Smooth muscle cell (in vitro differentiated cells): Measurements from ENCODE around the gene RIBC2. TPM values are rescaled to one million over a fixed set of nuclear protein-coding genes. Genes with fewer than 3 reads are reported as not detected.
A peak's percentile ranks its signal among the peaks of the same experiment; 100 is the strongest.

Experiments
- DNase-seq: peaks from one replicate; lab custom pipeline; 2025; ENCODE audit not compliant: unreplicated experiment; lab: John Stamatoyannopoulos, UW
- H2AFZ ChIP-seq: fragments of 200-600 bp; sonication (generic); 2 replicates; pipeline ENCODE4 v1.6.0; 2016; ENCODE audit warnings: antibody characterized with exemption, low read depth, mild to moderate bottlenecking
- H3F3A ChIP-seq: fragments of 200-600 bp; sonication (generic); 2 replicates; pipeline ENCODE4 v1.6.0; 2017; ENCODE audit warnings: antibody characterized with exemption, low read depth
- H3K27ac ChIP-seq: fragments of 200-600 bp; sonication (generic); 2 replicates; pipeline ENCODE4 v1.5.1; 2016; ENCODE audit warnings: low read depth, mild to moderate bottlenecking
- H3K27me3 ChIP-seq: fragments of 200-600 bp; sonication (generic); 2 replicates; pipeline ENCODE4 v1.6.1; 2016; ENCODE audit warnings: low read depth, mild to moderate bottlenecking
- H3K36me3 ChIP-seq: fragments of 200-600 bp; sonication (generic); 2 replicates; pipeline ENCODE4 v1.5.1; 2016; ENCODE audit warnings: low read depth
- H3K4me1 ChIP-seq: fragments of 200-600 bp; sonication (generic); 2 replicates; pipeline ENCODE4 v1.5.1; 2016; ENCODE audit warnings: low read depth
- H3K4me2 ChIP-seq: fragments of 200-600 bp; sonication (generic); 2 replicates; pipeline ENCODE4 v1.6.0; 2016; ENCODE audit warnings: mild to moderate bottlenecking
- H3K4me3 ChIP-seq: fragments of 200-600 bp; sonication (generic); 2 replicates; pipeline ENCODE4 v1.5.1; 2016; ENCODE audit warnings: mild to moderate bottlenecking
- H3K79me2 ChIP-seq: fragments of 200-600 bp; sonication (generic); 2 replicates; pipeline ENCODE4 v1.6.0; 2016; ENCODE audit warnings: low read depth, mild to moderate bottlenecking
- H3K9ac ChIP-seq: fragments of 200-600 bp; sonication (generic); 2 replicates; pipeline ENCODE4 v1.6.0; 2016; ENCODE audit warnings: low read depth
- H3K9me3 ChIP-seq: fragments of 200-600 bp; sonication (generic); replicated peaks from 2 replicates; pipeline ENCODE4 v1.5.1; 2016; ENCODE audit warnings: low read depth
- H4K20me1 ChIP-seq: fragments of 200-600 bp; sonication (generic); 2 replicates; pipeline ENCODE4 v1.6.0; 2016; ENCODE audit warnings: low read depth
- WGBS: methylation state at CpG from one replicate; pipeline ENCODE4 v1.1.7; 2016; ENCODE audit warnings: low lambda C conversion rate; 5-methylcytosine and 5-hydroxymethylcytosine counted together
- polyA plus RNA-seq: library from polyadenylated mRNA; unstranded; fragments of >200 nt; fragmentation: Nextera tagmentation; extraction: Ambion mirVana; gene quantifications from 2 replicates; pipeline ENCODE4 v1.2.1, GENCODE V29; 2016
- total RNA-seq: library from RNA; depleted of rRNA; stranded (reverse); fragments of >200 nt; gene quantifications from 2 replicates; pipeline ENCODE4 v1.2.3, GENCODE V29; 2014
- TF ChIP-seq, protein P1 (sequence below): fragments of 200-600 bp; sonication (generic); IDR thresholded peaks from 2 replicates; pipeline ENCODE4 v1.5.1; 2017; ENCODE audit warnings: borderline replicate concordance, mild to moderate bottlenecking, antibody characterized with exemption; ENCODE audit not compliant: insufficient read depth, poor library complexity, severe bottlenecking

The RIBC2 gene
- total and polyA plus RNA-seq, 2 experiments from 2014 or later: 1.6 to 2.6 TPM

DNA sequence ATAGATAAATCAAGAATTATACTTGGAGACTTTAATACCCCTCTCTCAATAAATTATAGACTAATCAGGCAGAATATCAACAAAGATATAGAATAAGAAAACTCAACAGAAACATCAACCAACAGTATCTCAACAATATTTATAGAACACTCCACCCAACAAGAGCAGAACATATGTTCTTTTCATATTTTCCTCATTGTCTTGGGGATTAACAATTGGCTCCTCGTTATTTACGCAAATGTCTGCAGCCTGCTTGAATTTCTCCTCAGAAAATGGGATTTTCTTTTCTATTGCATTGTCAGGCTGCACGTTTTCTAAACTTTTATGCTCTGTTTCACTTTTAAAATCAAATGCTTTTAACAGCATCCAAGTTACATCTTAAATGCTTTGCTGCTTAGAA lies 52.1 kb downstream of the RIBC2 start:
- 88% methylated on average over 3 of the region's 3 CpGs for WGBS
- Histone ChIP-seq H3K4me3 (no peak overlapping the region), H3F3A (no peaks in the 10 kb centered on the region), H3K27me3 (no peaks in the 10 kb centered on the region), H3K27ac (no peak overlapping the region), H3K4me2 (no peak overlapping the region), H3K9ac (no peak overlapping the region), H4K20me1 (no peaks in the 10 kb centered on the region), H2AFZ (no peak overlapping the region), H3K36me3 (no peaks in the 10 kb centered on the region), H3K9me3 (no peaks in the 10 kb centered on the region), H3K79me2 (no peaks in the 10 kb centered on the region), H3K4me1 (peaks cover 15% of the 10 kb centered on the region)
- TF ChIP-seq, protein P1, sequence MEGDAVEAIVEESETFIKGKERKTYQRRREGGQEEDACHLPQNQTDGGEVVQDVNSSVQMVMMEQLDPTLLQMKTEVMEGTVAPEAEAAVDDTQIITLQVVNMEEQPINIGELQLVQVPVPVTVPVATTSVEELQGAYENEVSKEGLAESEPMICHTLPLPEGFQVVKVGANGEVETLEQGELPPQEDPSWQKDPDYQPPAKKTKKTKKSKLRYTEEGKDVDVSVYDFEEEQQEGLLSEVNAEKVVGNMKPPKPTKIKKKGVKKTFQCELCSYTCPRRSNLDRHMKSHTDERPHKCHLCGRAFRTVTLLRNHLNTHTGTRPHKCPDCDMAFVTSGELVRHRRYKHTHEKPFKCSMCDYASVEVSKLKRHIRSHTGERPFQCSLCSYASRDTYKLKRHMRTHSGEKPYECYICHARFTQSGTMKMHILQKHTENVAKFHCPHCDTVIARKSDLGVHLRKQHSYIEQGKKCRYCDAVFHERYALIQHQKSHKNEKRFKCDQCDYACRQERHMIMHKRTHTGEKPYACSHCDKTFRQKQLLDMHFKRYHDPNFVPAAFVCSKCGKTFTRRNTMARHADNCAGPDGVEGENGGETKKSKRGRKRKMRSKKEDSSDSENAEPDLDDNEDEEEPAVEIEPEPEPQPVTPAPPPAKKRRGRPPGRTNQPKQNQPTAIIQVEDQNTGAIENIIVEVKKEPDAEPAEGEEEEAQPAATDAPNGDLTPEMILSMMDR: no peak
- DNase-seq: no peak

GRCh38 chr22:45468872-45469271 lies 55.4 kb downstream of the RIBC2 start:
- Histone ChIP-seq H4K20me1 (no peaks in the 10 kb centered on the region), H3K4me2 (peak overlapping the region; percentile 20), H3K4me3 (no peak overlapping the region), H3K9ac (no peak overlapping the region), H3K9me3 (no peaks in the 10 kb centered on the region), H3K4me1 (peaks cover 20% of the 10 kb centered on the region), H3K36me3 (no peaks in the 10 kb centered on the region), H3K79me2 (no peaks in the 10 kb centered on the region), H3K27ac (no peak overlapping the region), H3F3A (no peaks in the 10 kb centered on the region), H3K27me3 (no peaks in the 10 kb centered on the region), H2AFZ (no peak overlapping the region)
- DNase-seq: no peak
- TF ChIP-seq, protein P1: no peak
- WGBS: 46% methylated on average over 7 of the region's 7 CpGs

- TF ChIP-seq, protein P1: no peak
- no peaks in the 10 kb centered on the region for H3F3A ChIP-seq
- no peak overlapping the region for H3K4me3 ChIP-seq
- H3K27me3 ChIP-seq: no peaks in the 10 kb centered on the region
- H3K36me3 ChIP-seq: no peaks in the 10 kb centered on the region
- H3K4me2 ChIP-seq: peak overlapping the region; percentile 20
- H3K27ac ChIP-seq: no peak overlapping the region
- no peaks in the 10 kb centered on the region for H3K9me3 ChIP-seq
- peak overlapping the region; percentile 80 for H2AFZ ChIP-seq
- DNase-seq: no peak
- peaks cover 23% of the 10 kb centered on the region for H3K4me1 ChIP-seq
- WGBS: 63% methylated on average over 8 of the region's 8 CpGs
- no peaks in the 10 kb centered on the region for H4K20me1 ChIP-seq
- no peaks in the 10 kb centered on the region for H3K79me2 ChIP-seq
- no peak overlapping the region for H3K9ac ChIP-seq
Measured at GRCh38 chr22:45469281-45470073, 56.0 kb downstream of the RIBC2 start.

DNA sequence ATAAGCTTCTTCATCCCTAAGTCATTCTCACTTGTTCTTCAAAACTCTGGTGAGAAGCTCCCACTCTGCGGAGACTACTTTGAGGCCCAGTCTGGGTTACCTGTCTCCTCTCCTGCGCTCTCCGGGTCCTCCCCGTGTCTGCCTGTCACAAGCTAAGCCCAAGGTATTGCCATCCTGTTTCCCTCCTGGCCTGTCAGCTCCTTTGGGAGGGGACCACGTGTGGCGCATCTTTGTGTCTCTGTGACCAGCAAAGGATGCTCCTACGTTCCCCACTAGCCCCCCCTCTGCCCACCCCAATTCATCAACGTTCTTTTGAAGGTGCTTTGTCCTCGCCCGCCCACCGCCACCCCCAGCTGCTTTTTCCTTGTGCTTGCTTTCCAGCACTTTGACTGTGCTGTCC lies 57.4 kb downstream of the RIBC2 start:
- 86% methylated on average over 11 of the region's 11 CpGs for WGBS
- Histone ChIP-seq H3K27me3 (no peaks in the 10 kb centered on the region), H2AFZ (no peak overlapping the region), H3K79me2 (no peaks in the 10 kb centered on the region), H3K27ac (no peak overlapping the region), H3K9me3 (no peaks in the 10 kb centered on the region), H3K4me3 (no peak overlapping the region), H3K9ac (no peak overlapping the region), H3K36me3 (no peaks in the 10 kb centered on the region), H3K4me2 (no peak overlapping the region), H4K20me1 (no peaks in the 10 kb centered on the region), H3K4me1 (peaks cover 23% of the 10 kb centered on the region), H3F3A (no peaks in the 10 kb centered on the region)
- no peak for DNase-seq
- TF ChIP-seq, protein P1: no peak
